ENCODE data around the gene C19orf53. TPM values are rescaled to one million over a fixed set of nuclear protein-coding genes. Genes with fewer than 3 reads are reported as not detected.

Gene C19orf53
- total and polyA plus RNA-seq, 2 of the 13 experiments (the other 11 are each of a cell fraction or from before 2014, with no cell fraction given), result 129 to 130 TPM

- in situ Hi-C loops (cut with HindIII; ENCODE audit: extremely low pct_ligation_motif_present, low pct_unique_long_range_greater_than_20kb), result no loop called here
- no peaks in the 10 kb centered on the region for H3K4me1 ChIP-seq (ENCODE audit: insufficient read depth, low read length)
- no peaks in the 10 kb centered on the region for H3K36me3 ChIP-seq (replicated peaks in 1 of 2; ENCODE audit: control insufficient read depth in 1 of 2, insufficient read depth in 2 of 2, low read length in 2 of 2)
- BruUV-seq (replicated peaks), result no TSS peak
- H4K20me1 ChIP-seq (ENCODE audit: insufficient read depth, low read length), result no peaks in the 10 kb centered on the region
- 84% methylated on average over 8 of the region's 8 CpGs for WGBS (ENCODE audit: low lambda C conversion rate)
- FAIRE-seq (no peak), ATAC-seq (no peak), DNase-seq (ENCODE audit: low spot score) (no peak)
- TF ChIP-seq ZBTB42 (CRISPR knock-in tag; IDR thresholded peaks at IDR 0.05) (no peak), ZNF260 (CRISPR knock-in tag; IDR thresholded peaks at IDR 0.05; ENCODE audit: borderline replicate concordance, low read depth) (no peak), HOXA5 (CRISPR knock-in tag; IDR thresholded peaks at IDR 0.05) (no peak), HES4 (CRISPR knock-in tag; IDR thresholded peaks at IDR 0.05; ENCODE audit: borderline replicate concordance) (no peak), ZSCAN30 (CRISPR knock-in tag; IDR thresholded peaks at IDR 0.05) (no peak), ZNF446 (CRISPR knock-in tag; IDR thresholded peaks at IDR 0.05) (no peak)
- TF ChIP-seq, protein P1, sequence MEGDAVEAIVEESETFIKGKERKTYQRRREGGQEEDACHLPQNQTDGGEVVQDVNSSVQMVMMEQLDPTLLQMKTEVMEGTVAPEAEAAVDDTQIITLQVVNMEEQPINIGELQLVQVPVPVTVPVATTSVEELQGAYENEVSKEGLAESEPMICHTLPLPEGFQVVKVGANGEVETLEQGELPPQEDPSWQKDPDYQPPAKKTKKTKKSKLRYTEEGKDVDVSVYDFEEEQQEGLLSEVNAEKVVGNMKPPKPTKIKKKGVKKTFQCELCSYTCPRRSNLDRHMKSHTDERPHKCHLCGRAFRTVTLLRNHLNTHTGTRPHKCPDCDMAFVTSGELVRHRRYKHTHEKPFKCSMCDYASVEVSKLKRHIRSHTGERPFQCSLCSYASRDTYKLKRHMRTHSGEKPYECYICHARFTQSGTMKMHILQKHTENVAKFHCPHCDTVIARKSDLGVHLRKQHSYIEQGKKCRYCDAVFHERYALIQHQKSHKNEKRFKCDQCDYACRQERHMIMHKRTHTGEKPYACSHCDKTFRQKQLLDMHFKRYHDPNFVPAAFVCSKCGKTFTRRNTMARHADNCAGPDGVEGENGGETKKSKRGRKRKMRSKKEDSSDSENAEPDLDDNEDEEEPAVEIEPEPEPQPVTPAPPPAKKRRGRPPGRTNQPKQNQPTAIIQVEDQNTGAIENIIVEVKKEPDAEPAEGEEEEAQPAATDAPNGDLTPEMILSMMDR (CRISPR knock-in tag; IDR thresholded peaks at IDR 0.05), result no peak
- no peaks in the 10 kb centered on the region; a peak in 1 of 5 replicates for H3K27me3 ChIP-seq (ENCODE audit: control insufficient read depth in 1 of 2, insufficient read depth in 2 of 2, low read length in 2 of 2)
- POLR2A ChIA-PET, result interaction anchor here (0.6 kb wide), 1 partner anchor 35 kb away, joined by 3 read pairs; no protein-coding TSS in a partner anchor
- no peak overlapping the region for H2AFZ ChIP-seq (ENCODE audit: low read length)
- no peaks in the 10 kb centered on the region for H3K79me2 ChIP-seq (ENCODE audit: insufficient read depth, low read length)
- no peak overlapping the region for H3K4me2 ChIP-seq (ENCODE audit: low read depth, low read length)
- CTCF ChIA-PET (ENCODE audit: low intra/inter-chr PET ratio, low total read pairs), result no interaction called here
- H3K4me3 ChIP-seq (replicated peaks in 1 of 3; ENCODE audit: insufficient read depth in 1 of 3, low read depth in 2 of 3, low read length in 3 of 3), result no peak overlapping the region
- H3K27ac ChIP-seq (ENCODE audit: extremely low read length, insufficient read depth, low read length), result no peak overlapping the region
- intact Hi-C loops (cut with micrococcal nuclease; ENCODE audit: unreplicated experiment), result no loop called here
- no peaks in the 10 kb centered on the region for H3K9me3 ChIP-seq (ENCODE audit: low read length)
- no peak overlapping the region for H3K9ac ChIP-seq (ENCODE audit: insufficient read depth, low read depth, low read length)
These were observed 49.0 kb downstream of the C19orf53 start for GRCh38 chr19:13823256-13823655.

DNA sequence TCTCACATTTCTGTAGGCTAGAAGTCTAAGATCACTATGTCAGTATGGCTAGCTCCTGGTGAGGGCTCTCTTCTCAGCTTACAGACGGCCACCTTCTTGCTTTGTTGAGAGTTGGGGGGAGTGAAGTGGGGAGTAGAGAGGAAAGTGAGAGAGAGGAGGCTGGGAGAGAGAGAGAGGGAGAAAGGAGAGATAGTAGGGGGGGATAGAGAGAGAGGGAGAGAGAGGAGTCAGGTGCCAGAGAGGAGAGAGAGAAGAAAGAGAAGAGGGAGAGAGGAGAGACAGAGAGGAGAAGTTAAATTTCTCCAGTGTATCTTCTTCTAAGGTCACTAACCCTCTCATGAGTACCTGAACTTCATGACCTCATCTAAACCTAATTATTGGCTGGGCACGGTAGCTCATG, 49.6 kb downstream of the C19orf53 start:
- no peaks in the 10 kb centered on the region for H3K4me1 ChIP-seq (ENCODE audit: insufficient read depth, low read length)
- H3K27me3 ChIP-seq (ENCODE audit: control insufficient read depth in 1 of 2, insufficient read depth in 2 of 2, low read length in 2 of 2), result no peaks in the 10 kb centered on the region; a peak in 1 of 5 replicates
- H3K79me2 ChIP-seq (ENCODE audit: insufficient read depth, low read length), result no peaks in the 10 kb centered on the region
- no peak for DNase-seq (ENCODE audit: low spot score)
- ATAC-seq, result no peak
- intact Hi-C loops (cut with micrococcal nuclease; ENCODE audit: unreplicated experiment) (no loop called here), in situ Hi-C loops (cut with HindIII; ENCODE audit: extremely low pct_ligation_motif_present, low pct_unique_long_range_greater_than_20kb) (no loop called here)
- H3K9ac ChIP-seq (ENCODE audit: insufficient read depth, low read depth, low read length), result no peak overlapping the region
- no peaks in the 10 kb centered on the region for H4K20me1 ChIP-seq (ENCODE audit: insufficient read depth, low read length)
- ChIA-PET POLR2A (interaction anchor here (0.6 kb wide), 1 partner anchor 34 kb away, joined by 3 read pairs; no protein-coding TSS in a partner anchor), CTCF (ENCODE audit: low intra/inter-chr PET ratio, low total read pairs) (no interaction called here)
- no TSS peak for BruUV-seq (replicated peaks)
- H3K36me3 ChIP-seq (replicated peaks in 1 of 2; ENCODE audit: control insufficient read depth in 1 of 2, insufficient read depth in 2 of 2, low read length in 2 of 2), result no peaks in the 10 kb centered on the region
- H3K4me3 ChIP-seq (replicated peaks in 1 of 3; ENCODE audit: insufficient read depth in 1 of 3, low read depth in 2 of 3, low read length in 3 of 3), result no peak overlapping the region
- H3K9me3 ChIP-seq (ENCODE audit: low read length), result no peaks in the 10 kb centered on the region
- no peak overlapping the region for H3K27ac ChIP-seq (ENCODE audit: extremely low read length, insufficient read depth, low read length)
- no peak for FAIRE-seq
- H2AFZ ChIP-seq (ENCODE audit: low read length), result no peak overlapping the region
- 59% methylated on average over 2 of the region's 2 CpGs for WGBS (ENCODE audit: low lambda C conversion rate)
- H3K4me2 ChIP-seq (ENCODE audit: low read depth, low read length), result no peak overlapping the region
- TF ChIP-seq RERE (CRISPR knock-in tag; IDR thresholded peaks at IDR 0.05; ENCODE audit: low read depth) (no peak), ATF7-NPFF (CRISPR knock-in tag; IDR thresholded peaks at IDR 0.05; ENCODE audit: low read depth) (no peak)
- TF ChIP-seq, protein P2, sequence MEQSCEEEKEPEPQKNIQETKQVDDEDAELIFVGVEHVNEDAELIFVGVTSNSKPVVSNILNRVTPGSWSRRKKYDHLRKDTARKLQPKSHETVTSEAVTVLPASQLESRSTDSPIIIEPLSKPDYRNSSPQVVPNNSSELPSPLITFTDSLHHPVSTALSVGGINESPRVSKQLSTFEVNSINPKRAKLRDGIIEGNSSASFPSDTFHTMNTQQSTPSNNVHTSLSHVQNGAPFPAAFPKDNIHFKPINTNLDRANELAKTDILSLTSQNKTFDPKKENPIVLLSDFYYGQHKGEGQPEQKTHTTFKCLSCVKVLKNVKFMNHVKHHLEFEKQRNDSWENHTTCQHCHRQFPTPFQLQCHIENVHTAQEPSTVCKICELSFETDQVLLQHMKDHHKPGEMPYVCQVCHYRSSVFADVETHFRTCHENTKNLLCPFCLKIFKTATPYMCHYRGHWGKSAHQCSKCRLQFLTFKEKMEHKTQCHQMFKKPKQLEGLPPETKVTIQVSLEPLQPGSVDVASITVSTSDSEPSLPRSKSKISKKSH (CRISPR knock-in tag; IDR thresholded peaks at IDR 0.05; ENCODE audit: borderline replicate concordance), result no peak

Measured in HepG2 (cell line).